Measurements from ENCODE around the gene EVC2. TPM values are rescaled to one million over a fixed set of nuclear protein-coding genes. Genes with fewer than 3 reads are reported as not detected.

The EVC2 gene
- total and polyA plus RNA-seq, 10 of the 15 experiments (the other 5 are each of a cell fraction or from before 2014, with no cell fraction given) = 0.34 to 10.4 (median 5.6) TPM

- TF ChIP-seq REST (IDR thresholded peaks at IDR 0.05; ENCODE audit: low read depth, low read length) = no peak
Observed at GRCh38 chr4:5616331-5616950, 91.9 kb downstream of the EVC2 start (continued).

- Histone ChIP-seq H3K27ac (ENCODE audit: control insufficient read depth, insufficient read depth) (no peak overlapping the region), H3K4me3 (no peak overlapping the region), H3K36me3 (ENCODE audit: control insufficient read depth in 2 of 2, insufficient read depth in 2 of 2, low read length in 1 of 2) (no peaks in the 10 kb centered on the region; a peak in 1 of 4 replicates), H3K4me2 (ENCODE audit: control insufficient read depth, insufficient read depth) (no peak overlapping the region), H3K9ac (ENCODE audit: control insufficient read depth, insufficient read depth, low read length) (no peak overlapping the region), H3K27me3 (replicated peaks in 1 of 2; ENCODE audit: control insufficient read depth in 2 of 2, insufficient read depth in 2 of 2, low read length in 1 of 2) (no peaks in the 10 kb centered on the region), H3K4me1 (ENCODE audit: control insufficient read depth, insufficient read depth, low read length) (no peaks in the 10 kb centered on the region), H3K9me3 (replicated peaks; ENCODE audit: control insufficient read depth, insufficient read depth, low read length) (no peaks in the 10 kb centered on the region), H4K20me1 (ENCODE audit: control insufficient read depth, insufficient read depth) (no peaks in the 10 kb centered on the region), H2AFZ (ENCODE audit: control insufficient read depth, low read depth, low read length) (no peak overlapping the region), H3K79me2 (ENCODE audit: control insufficient read depth, insufficient read depth, low read length) (no peaks in the 10 kb centered on the region)
- POLR2A ChIA-PET = no interaction called here
- no peak for DNase-seq (ENCODE audit: low read depth, low spot score)
- RAD21 ChIA-PET (ENCODE audit: unreplicated experiment) = no interaction called here
- in situ Hi-C loops (cut with MboI) = no loop called here
- SMC1A ChIA-PET (ENCODE audit: uncharacterized antibody, unreplicated experiment) = no interaction called here
- 13% methylated on average over 10 of the region's 10 CpGs for WGBS (ENCODE audit: insufficient coverage, insufficient replicate concordance, low lambda C conversion rate, missing lambda C conversion rate)
- no TSS peak for BruUV-seq (replicated peaks)
- no peak for FAIRE-seq
- CTCF ChIA-PET = no interaction called here
- intact Hi-C loops (cut with micrococcal nuclease; ENCODE audit: unreplicated experiment) = no loop called here
- ATAC-seq = no peak
- TF ChIP-seq BHLHE40 (IDR thresholded peaks at IDR 0.05; ENCODE audit: borderline replicate concordance in 1 of 2, low read depth in 2 of 2, low read length in 1 of 2) (no peak), ZNF687 (IDR thresholded peaks at IDR 0.05) (no peak), POLR2AphosphoS2 (IDR thresholded peaks at IDR 0.05; ENCODE audit: low read depth, low read length) (no peak), IRF5 (IDR thresholded peaks at IDR 0.05; ENCODE audit: borderline replicate concordance) (no peak), RAD21 (IDR thresholded peaks at IDR 0.05; ENCODE audit: insufficient read depth, low read depth, low read length) (no peak), EP300 (IDR thresholded peaks at IDR 0.05; ENCODE audit: borderline replicate concordance in 1 of 2, control insufficient read depth in 1 of 2, low read depth in 2 of 2, low read length in 2 of 2) (no peak), WRNIP1 (IDR thresholded peaks at IDR 0.05; ENCODE audit: borderline replicate concordance, low read depth, low read length) (no peak), SREBF2 (IDR thresholded peaks at IDR 0.05; ENCODE audit: low read length) (no peak), ELK1 (IDR thresholded peaks at IDR 0.05; ENCODE audit: low read depth, low read length) (no peak)
Observed at GRCh38 chr4:5615496-5616075, 92.8 kb downstream of the EVC2 start.

All from GM12878 (cell line).